HG02623 (cell line): ENCODE results near the gene CREB5.

Source experiments
- ATAC-seq: cut with Tn5 transposase; IDR thresholded peaks from one replicate; pipeline ENCODE4 v1.9.1; 2021; ENCODE audit warnings: moderate library complexity; ENCODE audit not compliant: unreplicated experiment

CREB5 gene

DNA sequence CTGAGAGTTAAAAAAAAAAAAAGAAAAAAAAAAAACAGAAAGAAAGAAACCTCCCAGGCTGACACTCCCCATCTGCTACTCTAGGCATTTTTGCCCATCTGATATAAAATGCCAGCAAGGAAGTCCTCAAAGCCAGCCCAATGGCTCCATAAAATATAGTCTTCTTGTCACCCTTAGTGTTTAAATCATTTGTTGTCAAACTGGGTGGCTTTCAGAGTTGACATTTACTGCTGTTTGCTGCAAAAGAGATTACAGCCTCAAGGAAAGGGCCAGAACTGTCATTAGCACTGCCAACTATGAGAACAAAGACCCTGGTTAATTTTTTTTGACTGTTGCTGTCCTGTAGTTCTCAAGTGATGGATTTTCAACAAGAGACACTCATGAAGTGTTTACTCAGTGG lies 459.3 kb downstream of the CREB5 start:
- no peak for ATAC-seq

DNA sequence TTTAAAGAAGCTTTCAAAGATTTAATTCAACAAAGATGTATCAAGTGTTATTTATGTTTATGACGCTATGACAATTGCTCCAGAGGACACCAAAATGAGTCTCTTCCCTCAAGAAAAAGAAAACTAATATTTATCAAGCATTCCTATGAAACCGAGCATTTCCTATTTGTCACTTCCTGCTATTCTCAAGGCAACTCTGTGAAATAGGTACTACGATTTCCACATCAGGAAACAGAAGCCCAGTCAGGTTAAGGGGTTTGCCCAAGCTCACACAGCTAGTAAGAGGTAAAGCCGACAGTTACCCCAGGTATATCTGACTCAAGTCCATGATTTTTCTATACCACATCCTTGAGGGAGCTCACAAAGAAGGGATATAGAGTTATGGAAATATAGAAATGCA lies 459.9 kb downstream of the CREB5 start:
- ATAC-seq: no peak

DNA sequence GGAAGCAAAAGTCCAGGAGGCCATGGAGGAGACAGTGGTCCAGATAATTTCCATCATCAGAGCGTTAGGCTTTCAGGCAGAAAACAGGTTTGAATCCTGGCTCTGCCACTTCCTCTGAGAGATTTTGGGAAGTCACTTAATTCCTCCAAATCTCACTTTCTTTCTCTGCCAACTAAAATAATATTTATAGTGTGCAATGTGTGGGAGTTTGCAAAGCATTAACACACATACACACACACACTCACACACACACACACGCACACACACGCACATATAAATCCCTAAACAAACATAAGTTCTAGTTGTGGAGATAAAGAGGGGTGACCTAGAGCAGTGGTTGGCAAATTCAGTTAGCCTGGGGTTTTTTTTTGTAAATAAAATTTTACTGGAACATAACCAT lies 461.0 kb downstream of the CREB5 start:
- ATAC-seq: no peak

DNA sequence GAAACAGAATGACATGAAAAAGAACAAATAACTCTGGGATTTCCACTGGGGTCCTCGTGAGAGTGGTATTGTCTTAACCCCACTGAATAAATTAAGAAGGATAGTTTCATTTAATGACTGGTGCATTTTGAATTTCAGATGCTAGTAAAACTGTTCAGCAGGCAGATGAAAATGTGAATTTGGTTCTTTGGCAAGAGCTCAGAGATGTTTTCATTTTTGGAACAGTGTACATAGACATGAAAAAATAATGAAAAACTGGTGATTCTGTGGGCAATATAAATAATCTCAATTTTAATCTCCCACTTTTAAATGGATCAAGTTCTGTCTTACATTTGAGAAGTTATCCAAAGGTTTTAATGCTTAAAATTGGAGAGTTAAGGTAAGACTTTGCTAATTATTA lies 461.7 kb downstream of the CREB5 start:
- no peak for ATAC-seq
